Measurements from ENCODE around the gene TRIM46. TPM values are rescaled to one million over a fixed set of nuclear protein-coding genes. Genes with fewer than 3 reads are reported as not detected.
"Not testable (repeated sequence)": the region's sequence is repeated elsewhere in the genome, so short reads cannot be mapped to it uniquely, and the experiment has no call there.

TRIM46 gene
- total and polyA plus RNA-seq, 9 of the 15 experiments (the other 6 are each of a cell fraction or from before 2014, with no cell fraction given): 0.05 to 0.60 (median 0.16) TPM; not detected in 3

- H3K4me3 ChIP-seq: no peak overlapping the region
- ChIA-PET CTCF (ENCODE audit: low intra/inter-chr PET ratio) (no interaction called here), POLR2A (interaction anchor here (2.2 kb wide), 1 partner anchor 8 kb away, joined by 10 read pairs; no protein-coding TSS in a partner anchor)
- peaks cover 3% of the 10 kb centered on the region; the same call in 1 of the 2 replicates for H3K9me3 ChIP-seq (replicated peaks; ENCODE audit: control insufficient read depth, insufficient read depth, low read depth, low read length)
- H3K9me1 ChIP-seq (ENCODE audit: control insufficient read depth, insufficient read depth, low read length): no peaks in the 10 kb centered on the region
- H2AFZ ChIP-seq (ENCODE audit: low read depth, low read length): no peak overlapping the region
- no TSS peak for BruUV-seq (replicated peaks)
- in situ Hi-C loops (cut with MboI) (no loop called here), intact Hi-C loops (cut with micrococcal nuclease) (no loop called here)
- 70% methylated on average over 4 of the region's 4 CpGs for WGBS (ENCODE audit: insufficient coverage, low coverage, missing lambda C conversion rate)
- no peaks in the 10 kb centered on the region for H3K27me3 ChIP-seq (ENCODE audit: control insufficient read depth in 2 of 2, insufficient read depth in 2 of 2, low read length in 2 of 2)
- no peak for ATAC-seq
- peaks cover 18% of the 10 kb centered on the region for H3K79me2 ChIP-seq (ENCODE audit: control insufficient read depth, insufficient read depth, low read length)
- H3K4me1 ChIP-seq (replicated peaks in 1 of 2; ENCODE audit: control insufficient read depth in 2 of 2, insufficient read depth in 2 of 2, low read length in 2 of 2): peaks cover 19 to 30% of the 10 kb centered on the region in 2 experiments
- peak overlapping the region in 1 of 2 experiments; percentile 48; a peak in 2 of 4 replicates for H3K9ac ChIP-seq (ENCODE audit: insufficient read depth in 1 of 2, low read depth in 2 of 2, low read length in 2 of 2)
- no peak for FAIRE-seq
- H3K27ac ChIP-seq (ENCODE audit: extremely low read depth, low read depth, low read length): no peak overlapping the region
- H4K20me1 ChIP-seq (replicated peaks; ENCODE audit: control insufficient read depth, insufficient read depth, low read length): no peaks in the 10 kb centered on the region
- H3K36me3 ChIP-seq (ENCODE audit: control insufficient read depth, insufficient read depth, low read length): peaks cover 22% of the 10 kb centered on the region; the same call in 2 of the 3 replicates
- no peak for TF ChIP-seq ZSCAN32 (CRISPR knock-in tag; IDR thresholded peaks at IDR 0.05)
- TF ChIP-seq SPI1 (IDR thresholded peaks at IDR 0.05; ENCODE audit: borderline replicate concordance, low read depth, low read length): peak; percentile 78
- peak; percentile 31 for TF ChIP-seq KDM5B (IDR thresholded peaks at IDR 0.05; ENCODE audit: insufficient replicate concordance, low read depth, low read length)
- peak in 1 of 4 experiments; percentile 1 for DNase-seq (ENCODE audit: extremely low read depth in 1 of 4, low spot score in 3 of 4)
- H3K4me2 ChIP-seq (ENCODE audit: insufficient read depth, low read length): peak overlapping the region; percentile 3; the same call in 1 of the 2 replicates
Measured at GRCh38 chr1:155210314-155211104, 36.9 kb downstream of the TRIM46 start.

- intact Hi-C loops (cut with micrococcal nuclease): not testable (repeated sequence)
Measured at GRCh38 chr1:155211381-155212050, 37.9 kb downstream of the TRIM46 start.

GRCh38 chr1:155212051-155212440, 38.4 kb downstream of the TRIM46 start:
- BruUV-seq (replicated peaks); H3K4me3 ChIP-seq; FAIRE-seq; H4K20me1 ChIP-seq (replicated peaks; ENCODE audit: control insufficient read depth, insufficient read depth, low read length); in situ Hi-C loops (cut with MboI); CTCF ChIA-PET (ENCODE audit: low intra/inter-chr PET ratio); H3K9me1 ChIP-seq (ENCODE audit: control insufficient read depth, insufficient read depth, low read length); intact Hi-C loops (cut with micrococcal nuclease); H3K9ac ChIP-seq (ENCODE audit: insufficient read depth in 1 of 2, low read depth in 2 of 2, low read length in 2 of 2); DNase-seq (ENCODE audit: extremely low read depth in 1 of 4, low spot score in 3 of 4); H3K27me3 ChIP-seq (ENCODE audit: control insufficient read depth in 2 of 2, insufficient read depth in 2 of 2, low read length in 2 of 2); ATAC-seq; H2AFZ ChIP-seq (ENCODE audit: low read depth, low read length); POLR2A ChIA-PET; H3K9me3 ChIP-seq (replicated peaks; ENCODE audit: control insufficient read depth, insufficient read depth, low read depth, low read length); H3K4me2 ChIP-seq (ENCODE audit: insufficient read depth, low read length); H3K27ac ChIP-seq (ENCODE audit: extremely low read depth, low read depth, low read length): not testable (repeated sequence)
- 78% methylated on average over 5 of the region's 7 CpGs for WGBS (ENCODE audit: insufficient coverage, low coverage, missing lambda C conversion rate)
- H3K36me3 ChIP-seq (ENCODE audit: control insufficient read depth, insufficient read depth, low read length): peaks cover 22% of the 10 kb centered on the region; the same call in 2 of the 3 replicates
- peaks cover 18% of the 10 kb centered on the region for H3K79me2 ChIP-seq (ENCODE audit: control insufficient read depth, insufficient read depth, low read length)
- peaks cover 16 to 24% of the 10 kb centered on the region in 2 experiments for H3K4me1 ChIP-seq (replicated peaks in 1 of 2; ENCODE audit: control insufficient read depth in 2 of 2, insufficient read depth in 2 of 2, low read length in 2 of 2)

More at GRCh38 chr1:155211381-155212050, 37.9 kb downstream of the TRIM46 start:
- H3K4me3 ChIP-seq; FAIRE-seq; CTCF ChIA-PET (ENCODE audit: low intra/inter-chr PET ratio); BruUV-seq (replicated peaks); H3K27me3 ChIP-seq (ENCODE audit: control insufficient read depth in 2 of 2, insufficient read depth in 2 of 2, low read length in 2 of 2); H3K9me3 ChIP-seq (replicated peaks; ENCODE audit: control insufficient read depth, insufficient read depth, low read depth, low read length); H3K27ac ChIP-seq (ENCODE audit: extremely low read depth, low read depth, low read length); in situ Hi-C loops (cut with MboI); ATAC-seq; H4K20me1 ChIP-seq (replicated peaks; ENCODE audit: control insufficient read depth, insufficient read depth, low read length); DNase-seq (ENCODE audit: extremely low read depth in 1 of 4, low spot score in 3 of 4); H3K9ac ChIP-seq (ENCODE audit: insufficient read depth in 1 of 2, low read depth in 2 of 2, low read length in 2 of 2); H3K4me2 ChIP-seq (ENCODE audit: insufficient read depth, low read length); H2AFZ ChIP-seq (ENCODE audit: low read depth, low read length); POLR2A ChIA-PET; H3K9me1 ChIP-seq (ENCODE audit: control insufficient read depth, insufficient read depth, low read length): not testable (repeated sequence)
- Histone ChIP-seq H3K79me2 (ENCODE audit: control insufficient read depth, insufficient read depth, low read length) (peaks cover 18% of the 10 kb centered on the region), H3K36me3 (ENCODE audit: control insufficient read depth, insufficient read depth, low read length) (peaks cover 22% of the 10 kb centered on the region; the same call in 2 of the 3 replicates), H3K4me1 (replicated peaks in 1 of 2; ENCODE audit: control insufficient read depth in 2 of 2, insufficient read depth in 2 of 2, low read length in 2 of 2) (peaks cover 19 to 28% of the 10 kb centered on the region in 2 experiments)
- WGBS (ENCODE audit: insufficient coverage, low coverage, missing lambda C conversion rate): 85% methylated on average over 9 of the region's 13 CpGs
